ENCODE data around the gene SCN4B.

DNA sequence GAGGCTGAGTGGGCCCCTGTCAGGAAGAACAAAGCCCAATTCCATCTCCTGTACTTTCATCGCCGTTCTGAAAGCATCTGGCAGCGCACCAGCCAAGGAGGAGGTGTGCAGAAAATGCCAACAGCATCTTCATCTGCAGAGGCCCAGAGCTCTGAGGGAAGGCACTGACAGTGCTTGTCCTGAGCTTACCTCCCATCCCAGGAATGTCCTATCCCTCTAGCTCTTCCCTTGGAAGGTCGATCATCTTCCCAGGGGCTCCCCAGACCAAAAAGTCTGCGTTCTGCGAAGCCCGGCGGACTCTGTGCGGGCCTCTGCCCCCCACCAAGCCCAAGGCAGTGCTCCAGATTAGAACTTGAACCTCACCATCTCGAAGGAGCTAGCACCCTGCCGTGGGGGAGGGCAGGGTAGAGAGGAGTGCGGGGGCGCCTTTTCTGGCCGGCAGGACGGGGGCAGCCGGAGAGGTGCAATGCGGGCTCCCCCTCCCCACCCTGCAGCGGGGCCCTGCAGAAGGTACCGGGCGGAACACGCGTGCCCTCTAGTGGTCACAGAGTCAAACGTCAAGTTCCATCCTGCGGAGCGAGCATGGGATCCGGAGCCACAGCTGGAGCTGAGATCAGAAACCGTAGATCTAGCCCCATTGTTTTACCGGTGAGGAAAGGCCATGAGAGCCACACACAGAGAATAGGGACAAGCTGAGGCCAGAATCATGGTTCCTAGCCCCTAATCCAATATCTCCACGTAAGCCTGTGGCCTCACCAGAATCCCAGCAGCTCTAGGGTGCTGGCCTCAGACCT is 18.8 kb upstream of the SCN4B start:
- TF ChIP-seq CTCF (IDR thresholded peaks at IDR 0.05) = peak; percentile 82 to 88 (median 85)
- no peak for TF ChIP-seq POLR2A (IDR thresholded peaks at IDR 0.05)
